GM19351 (cell line): ENCODE data around the gene HOXA1.

Source experiments
- ATAC-seq: cut with Tn5 transposase; IDR thresholded peaks from one replicate; pipeline ENCODE4 v1.9.1; 2021; ENCODE audit warnings: mild to moderate bottlenecking, moderate library complexity; ENCODE audit not compliant: unreplicated experiment

The HOXA1 gene

DNA sequence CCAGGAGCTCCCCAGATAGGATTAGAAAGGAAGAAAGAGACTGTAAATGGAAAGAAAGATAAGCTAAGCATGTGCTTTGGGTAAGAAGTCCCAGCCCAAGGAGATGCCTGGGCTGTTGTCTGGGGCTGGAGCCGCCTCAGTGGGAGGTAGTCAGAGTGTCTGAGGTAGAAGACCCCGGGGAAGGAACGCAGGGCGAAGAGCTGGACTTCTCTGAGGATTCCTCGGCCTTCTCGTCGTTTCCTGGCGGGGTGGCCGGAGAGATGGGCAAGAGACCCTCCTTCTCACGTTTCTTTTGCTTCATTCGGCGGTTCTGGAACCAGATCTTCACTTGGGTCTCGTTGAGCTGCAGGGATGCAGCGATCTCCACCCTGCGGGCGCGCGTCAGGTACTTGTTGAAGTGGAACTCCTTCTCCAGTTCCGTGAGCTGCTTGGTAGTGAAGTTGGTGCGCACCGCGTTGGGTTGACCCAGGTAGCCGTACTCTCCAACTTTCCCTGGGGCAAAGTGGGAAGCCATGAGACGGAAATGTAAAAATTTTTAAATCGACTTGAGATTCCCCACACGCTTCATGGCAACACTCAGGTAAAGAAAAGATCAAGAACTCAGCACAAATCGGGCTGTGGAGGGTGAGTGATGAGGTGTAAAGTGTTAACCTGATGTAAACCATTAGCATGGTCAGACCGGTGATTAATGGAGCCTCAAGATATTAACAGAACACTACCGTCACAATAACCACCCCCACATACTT lies 1.3 kb downstream of the HOXA1 start:
- ATAC-seq = no peak

DNA sequence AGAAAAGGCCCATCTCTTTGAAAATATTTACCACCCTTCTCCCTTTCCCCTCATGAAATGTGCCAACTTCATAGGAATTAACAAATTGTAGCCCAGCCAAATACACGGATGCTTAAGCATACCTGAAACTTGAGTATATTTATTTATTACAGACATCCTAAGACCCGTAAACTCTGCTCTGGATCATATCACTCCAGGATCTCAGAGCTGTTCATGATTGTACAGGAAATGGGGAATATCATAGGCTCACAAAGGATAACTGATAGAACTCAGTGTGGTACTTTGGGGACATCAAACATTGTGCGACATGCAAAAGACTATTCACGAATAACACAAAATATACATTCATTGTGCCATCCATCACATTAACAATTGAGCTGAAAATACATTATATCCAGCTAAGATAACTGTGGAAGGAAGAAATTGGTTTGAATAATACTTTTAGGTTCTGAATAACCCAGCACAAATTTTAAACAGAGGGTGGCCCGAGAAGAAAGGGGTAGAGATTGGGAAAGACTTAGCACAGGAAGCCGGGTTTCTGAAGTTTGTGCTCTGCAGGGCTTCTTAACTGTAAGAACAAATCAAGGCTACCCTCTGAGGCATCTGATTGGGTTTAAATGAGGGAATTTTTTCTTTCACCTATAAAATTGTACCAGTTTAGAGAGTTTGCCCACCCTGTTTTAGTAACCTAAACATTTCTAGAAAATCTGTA lies 2.5 kb downstream of the HOXA1 start:
- ATAC-seq = no peak

DNA sequence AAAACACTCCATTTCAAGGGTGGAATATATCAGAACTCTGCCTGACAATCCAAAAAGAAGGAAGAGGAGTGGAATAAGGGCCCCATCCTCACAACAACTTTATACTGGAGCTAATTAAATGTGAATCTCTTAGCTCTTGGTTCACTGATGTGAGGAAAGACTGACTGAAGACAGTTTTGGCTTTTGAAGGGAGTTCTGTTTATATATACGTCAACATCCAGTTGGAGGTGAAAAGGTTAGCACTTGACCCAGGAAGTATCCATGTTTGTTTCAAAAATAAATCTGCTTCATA lies 3.0 kb downstream of the HOXA1 start:
- ATAC-seq = no peak

DNA sequence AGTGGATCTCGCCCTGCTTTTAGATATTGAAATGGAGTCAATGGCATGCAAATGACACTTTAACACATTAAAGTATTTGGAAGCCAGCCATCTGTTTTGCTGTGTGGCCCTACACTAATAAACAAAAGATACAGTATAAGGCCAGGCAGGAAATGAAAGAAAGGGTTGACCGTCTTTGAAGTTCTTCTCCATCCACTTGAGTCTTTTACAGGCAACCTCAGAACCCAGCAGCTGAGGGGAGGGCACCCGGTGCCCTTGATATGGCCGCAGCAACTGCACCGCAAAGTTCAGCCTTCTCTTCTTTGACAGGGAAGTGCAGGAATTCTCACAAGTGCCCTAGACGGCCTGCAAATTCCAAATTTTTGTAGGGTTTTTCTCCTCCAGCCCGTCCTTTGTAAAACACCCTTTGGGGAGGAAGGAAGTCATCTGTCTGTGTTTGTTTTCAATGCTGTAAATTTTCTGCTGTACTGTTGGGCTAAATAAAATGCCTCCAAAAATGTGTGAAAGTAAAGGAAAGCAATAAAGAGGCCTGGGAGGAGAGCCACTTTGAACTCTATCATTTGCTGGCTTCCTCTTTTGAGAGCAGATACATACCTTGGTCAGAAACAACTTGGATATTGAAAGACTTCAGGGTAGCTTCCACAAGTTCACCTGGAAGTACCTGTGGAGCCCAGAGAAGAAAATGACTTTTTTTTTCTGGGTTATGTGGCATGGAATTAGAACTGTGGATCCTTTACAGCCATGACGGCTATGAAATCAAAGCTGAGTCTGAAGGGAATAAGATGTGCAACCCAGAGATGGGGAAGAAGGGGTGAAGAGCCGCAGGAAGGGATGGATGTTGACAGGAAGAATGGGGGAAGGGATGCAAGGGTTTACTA lies 3.6 kb downstream of the HOXA1 start:
- no peak for ATAC-seq

DNA sequence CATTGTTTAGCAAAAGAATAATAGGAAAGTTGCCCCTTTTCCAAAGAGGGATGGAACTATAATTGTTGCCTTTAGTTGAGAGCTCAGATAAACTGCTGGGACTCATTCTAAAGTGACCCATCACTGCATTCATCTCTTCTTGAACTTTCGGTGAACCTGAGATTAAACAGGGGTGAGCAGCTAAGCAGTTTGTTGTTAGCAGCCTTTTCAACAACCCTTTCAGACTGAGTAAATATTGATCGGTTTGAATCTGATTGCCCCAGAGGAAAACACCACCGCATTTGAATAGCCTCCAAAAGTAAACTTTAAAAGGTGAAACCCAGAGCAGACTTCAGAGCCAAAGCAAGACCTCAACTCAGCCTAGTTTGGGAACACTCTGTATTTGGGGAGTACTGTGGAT lies 4.7 kb downstream of the HOXA1 start:
- no peak for ATAC-seq

DNA sequence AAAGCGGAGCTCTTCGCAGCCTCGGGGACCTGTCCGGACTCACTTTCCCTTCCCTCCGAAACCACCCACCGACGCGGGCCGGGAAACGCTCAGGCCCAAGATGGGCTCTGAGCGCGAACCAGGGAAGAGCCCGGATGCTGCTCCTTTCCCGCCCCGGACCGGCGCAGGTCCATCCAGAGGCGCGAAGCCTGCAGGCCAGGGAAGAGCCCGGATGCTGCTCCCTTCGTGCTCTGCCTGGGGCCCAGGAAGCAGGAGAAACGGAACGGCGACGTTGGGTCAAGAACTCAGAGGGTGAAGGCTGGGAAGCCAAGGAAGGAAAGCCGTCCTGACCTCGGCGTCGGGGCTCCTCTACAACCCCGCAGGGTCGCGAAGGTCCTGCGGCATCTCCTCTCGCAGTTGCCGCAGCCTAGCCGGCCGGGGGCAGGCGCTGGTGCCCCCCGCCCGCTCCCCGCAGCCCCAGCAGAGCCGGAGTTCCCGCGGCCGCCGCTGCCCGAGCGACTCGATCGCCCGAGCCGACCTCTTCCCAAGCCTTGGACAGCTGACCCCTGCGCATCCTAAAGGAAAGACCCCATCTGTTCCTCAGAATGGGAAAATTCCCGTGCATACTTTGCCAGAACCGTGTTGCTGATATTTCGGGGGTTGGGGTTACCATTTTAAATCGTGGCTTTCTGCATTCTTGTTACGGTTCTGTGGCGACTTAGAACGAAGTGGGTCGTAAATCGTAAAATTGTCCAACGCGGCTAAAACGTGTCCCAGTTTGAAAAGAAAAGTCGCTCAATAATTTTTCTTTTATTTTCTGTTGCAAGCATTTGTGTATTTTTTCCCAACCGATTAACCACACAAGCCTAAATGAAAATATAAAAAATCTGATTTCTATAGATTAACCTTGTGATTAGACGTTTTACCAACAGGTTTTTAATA lies 7.5 kb downstream of the HOXA1 start:
- no peak for ATAC-seq

DNA sequence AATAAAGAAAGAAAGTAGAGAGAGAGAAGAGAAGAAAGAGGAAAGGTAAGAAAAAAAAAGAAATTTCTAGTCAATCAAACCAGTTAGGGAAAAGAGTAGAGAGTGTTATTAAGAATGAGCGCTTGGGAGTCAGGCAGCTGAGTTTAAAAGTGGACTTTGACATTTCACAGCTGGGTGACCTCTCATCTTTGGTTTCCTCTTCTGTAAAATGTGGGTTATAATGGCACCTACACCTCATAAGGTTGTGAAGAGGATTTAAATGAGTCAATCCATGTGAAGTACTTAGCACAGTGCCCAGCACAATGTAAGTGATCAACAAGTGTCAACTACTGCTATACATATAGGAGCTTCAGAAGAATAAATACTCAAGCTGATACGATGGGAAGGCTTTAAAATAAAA lies 12.2 kb downstream of the HOXA1 start:
- peak; percentile 43 for ATAC-seq

DNA sequence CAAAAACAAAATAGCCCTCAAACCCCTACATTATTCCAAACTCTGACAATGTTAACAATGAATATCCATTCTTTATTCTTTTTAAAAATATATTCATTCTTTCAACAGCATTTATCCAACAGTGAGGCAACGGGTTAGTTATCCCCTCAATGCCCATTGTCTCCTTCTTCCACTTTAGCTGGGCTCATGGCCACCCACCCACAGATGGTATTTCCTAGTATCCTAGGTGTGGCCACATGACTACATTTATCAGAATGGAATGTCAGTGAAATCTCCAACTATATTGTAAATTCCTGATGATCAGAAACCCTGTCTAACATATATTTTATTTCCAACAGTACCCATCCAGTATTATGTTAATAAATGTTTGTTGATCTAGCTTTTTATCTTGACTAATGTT lies 13.6 kb downstream of the HOXA1 start:
- no peak for ATAC-seq

DNA sequence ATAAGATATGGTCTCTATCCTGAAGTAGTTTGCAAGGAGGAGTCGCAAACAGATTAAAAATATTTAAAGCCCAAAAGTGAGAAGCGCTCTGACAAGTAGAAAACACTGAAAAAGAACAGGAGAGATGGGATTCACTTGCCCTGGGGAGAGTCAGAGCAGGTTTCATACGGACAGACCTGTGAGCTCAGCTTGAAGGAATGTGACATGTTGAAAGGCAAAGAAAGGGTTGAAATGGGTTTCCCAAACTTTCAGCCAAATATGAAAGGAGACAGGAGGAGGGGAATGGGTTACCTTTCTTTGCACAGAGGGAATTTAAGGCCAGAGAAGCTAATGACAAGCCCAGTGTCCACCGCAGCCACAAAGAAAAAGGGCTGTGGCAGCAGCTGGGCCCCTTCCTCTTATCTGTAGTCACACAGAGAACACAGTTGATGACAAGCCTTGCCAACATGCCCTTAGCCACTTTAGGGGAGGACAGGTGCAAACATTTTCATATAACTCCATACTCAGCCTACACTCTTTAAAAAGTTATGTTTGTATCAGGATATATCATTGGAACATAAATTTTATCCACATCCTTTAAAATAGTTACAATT lies 14.9 kb downstream of the HOXA1 start:
- no peak for ATAC-seq

DNA sequence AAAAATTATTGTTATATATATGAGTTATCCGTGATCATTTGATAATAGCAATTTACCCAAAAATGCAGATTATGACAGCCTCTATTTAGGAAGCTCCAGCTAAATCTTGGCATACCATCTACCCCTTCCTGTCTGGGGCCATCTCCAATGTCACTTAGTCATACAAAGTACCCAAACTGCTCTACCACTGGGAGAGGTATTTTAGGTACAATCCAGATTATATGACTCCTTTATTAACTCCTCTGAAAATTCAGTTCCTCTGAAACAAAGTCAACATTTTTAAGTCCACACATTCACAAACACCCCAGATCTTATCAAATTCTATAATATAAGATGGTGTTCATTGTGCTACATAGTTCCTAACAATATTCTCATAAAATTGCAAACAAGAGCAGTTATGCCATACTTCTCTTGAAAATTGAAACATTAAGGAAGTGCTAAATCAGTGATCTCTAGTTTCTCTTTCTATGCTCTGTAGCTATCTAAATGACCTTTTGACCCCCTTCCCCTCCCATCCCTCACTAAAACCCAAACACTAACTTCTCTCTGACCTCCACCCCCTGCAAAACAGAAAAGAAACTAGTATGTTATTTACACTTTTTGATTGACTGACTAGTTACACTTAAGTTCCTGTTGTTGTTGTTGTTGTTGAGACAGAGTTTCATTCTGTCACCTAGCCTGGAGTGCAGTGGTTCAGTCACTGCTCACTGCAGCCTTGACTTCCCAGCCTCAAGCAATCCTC lies 16.4 kb downstream of the HOXA1 start:
- ATAC-seq = peak; percentile 53

DNA sequence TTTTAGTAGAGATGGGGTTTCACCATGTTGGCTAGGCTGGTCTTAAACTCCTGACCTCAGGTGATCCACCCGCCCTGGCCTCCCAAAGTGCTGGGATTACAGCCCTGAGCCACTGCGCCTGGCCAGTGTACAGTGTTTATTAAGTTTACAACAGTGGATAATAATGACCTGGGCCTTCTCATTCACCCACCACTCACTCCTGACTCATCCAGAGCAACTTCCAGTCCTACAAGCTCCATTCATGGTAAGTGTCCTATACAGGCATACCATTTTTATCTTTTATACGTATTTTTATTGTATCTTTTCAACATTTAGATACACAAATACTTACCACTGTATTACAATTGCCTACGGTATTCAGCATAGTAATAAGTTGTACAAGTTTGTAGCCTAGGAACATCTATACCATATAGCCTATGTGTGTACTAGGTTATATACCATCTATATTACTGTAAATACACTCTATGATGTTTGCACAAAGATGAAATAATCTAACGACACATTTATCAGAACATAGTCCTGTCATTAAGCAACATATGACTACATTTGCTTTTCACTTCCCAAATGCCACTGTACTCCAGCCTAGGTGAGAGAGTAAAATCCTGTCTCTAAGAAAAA lies 17.1 kb downstream of the HOXA1 start:
- ATAC-seq = no peak

DNA sequence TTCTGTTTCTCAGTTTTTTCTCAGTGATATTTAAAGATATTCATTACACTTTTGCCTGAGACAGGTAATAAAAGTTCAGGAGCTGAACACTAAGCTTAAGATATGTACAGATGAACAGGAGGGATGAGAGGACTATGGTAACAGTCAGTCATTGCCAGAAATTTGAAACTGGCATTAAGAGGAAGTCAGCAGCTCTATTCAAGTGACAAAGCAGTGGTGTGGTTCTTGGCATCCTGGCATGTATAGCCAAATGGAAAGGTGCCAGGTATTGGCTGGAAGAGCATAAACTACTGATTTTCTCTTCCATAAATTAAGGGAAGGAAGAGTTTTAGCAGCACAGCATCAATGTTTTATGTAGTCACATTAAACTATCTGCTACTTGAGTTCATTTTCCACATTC lies 22.7 kb downstream of the HOXA1 start:
- no peak for ATAC-seq

DNA sequence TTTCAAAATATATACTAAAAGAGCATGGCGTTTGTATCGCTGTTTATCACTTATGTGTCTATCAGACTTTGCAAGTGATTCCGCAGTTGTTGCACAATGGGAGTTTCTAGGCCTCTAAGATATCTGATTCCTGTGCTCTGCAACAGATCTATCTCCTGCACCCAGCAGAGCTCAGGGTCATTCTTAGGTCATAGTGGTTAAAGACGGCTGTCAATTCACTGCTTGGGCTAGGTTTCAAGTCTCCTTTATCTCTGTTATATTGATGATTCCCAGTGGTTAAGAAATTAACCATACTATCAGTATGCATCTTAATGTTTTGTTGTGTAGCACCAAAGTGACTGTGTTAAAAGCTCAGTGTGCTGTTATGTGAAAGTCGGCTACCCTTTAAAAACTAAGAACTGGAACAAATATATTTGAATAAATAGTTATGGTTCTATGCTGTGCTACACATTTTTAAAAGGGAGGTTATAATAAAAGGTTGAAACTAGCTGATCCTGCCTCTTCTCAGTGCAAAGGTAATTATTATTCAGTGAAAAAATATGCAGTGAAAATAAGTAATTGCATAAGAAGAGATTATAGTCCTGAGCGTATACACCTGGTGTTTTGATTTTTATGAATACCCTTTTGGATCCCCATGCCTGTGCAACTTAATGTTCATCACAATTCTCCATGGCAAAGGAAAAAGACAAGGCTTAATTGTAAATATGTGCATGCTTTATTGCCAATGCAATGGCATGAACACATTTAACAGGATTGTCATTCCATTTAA lies 24.0 kb downstream of the HOXA1 start:
- ATAC-seq = no peak

DNA sequence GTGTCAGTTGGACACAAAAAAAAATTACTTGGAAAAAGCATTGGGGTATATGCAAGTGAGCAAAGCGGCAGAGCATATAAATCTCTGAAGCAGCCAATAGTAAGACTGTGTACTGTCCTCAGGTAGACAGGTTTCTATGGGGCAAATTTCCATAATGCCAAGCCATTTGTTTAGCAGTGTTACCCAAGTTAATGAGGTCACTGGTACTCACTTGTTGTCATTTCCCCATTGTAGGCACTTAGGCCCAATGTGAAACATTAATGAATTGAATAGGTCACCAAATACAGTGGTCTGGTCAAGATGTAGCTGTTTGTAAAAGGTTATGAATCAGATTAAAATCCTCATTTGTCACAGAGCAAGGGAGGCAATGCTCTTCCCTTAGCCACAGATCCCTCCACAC lies 27.5 kb downstream of the HOXA1 start:
- no peak for ATAC-seq

DNA sequence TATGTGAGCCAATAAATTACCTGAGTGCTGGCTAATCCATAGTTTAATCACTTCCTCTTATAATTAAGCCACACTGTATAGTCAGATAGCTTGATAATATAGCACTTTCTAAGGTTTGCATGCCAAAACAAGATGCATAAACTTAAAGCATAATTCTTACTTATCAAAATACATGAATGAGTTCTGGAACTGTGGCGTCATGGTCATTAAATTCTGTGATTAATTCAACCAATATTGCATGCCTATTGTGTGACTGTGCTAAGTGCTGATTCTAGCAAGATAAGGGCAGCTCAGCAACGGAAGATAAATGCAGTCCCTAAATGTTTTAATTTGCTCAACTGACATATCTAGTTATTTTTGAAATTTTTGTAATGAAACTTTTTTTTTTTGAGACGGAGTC lies 29.7 kb downstream of the HOXA1 start:
- ATAC-seq = no peak

DNA sequence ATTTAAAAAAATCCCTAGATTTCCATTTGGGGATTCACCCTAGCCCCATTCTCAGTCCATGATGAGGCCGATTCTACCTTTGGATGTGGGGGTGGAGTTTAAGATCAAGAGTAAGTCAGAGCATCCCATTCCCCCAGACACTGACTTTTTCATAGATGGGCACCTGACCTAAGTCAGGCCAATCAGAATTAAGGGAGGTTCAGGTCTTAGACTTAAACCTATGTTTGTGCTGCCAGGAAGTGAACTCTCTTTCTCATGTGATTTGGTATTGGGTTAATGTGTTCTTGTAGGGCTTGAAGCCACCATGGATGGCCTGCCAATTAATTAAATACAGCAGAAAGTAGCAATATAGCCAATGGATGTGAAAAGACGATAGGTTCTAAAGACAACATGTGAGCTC lies 30.1 kb downstream of the HOXA1 start:
- ATAC-seq = no peak

DNA sequence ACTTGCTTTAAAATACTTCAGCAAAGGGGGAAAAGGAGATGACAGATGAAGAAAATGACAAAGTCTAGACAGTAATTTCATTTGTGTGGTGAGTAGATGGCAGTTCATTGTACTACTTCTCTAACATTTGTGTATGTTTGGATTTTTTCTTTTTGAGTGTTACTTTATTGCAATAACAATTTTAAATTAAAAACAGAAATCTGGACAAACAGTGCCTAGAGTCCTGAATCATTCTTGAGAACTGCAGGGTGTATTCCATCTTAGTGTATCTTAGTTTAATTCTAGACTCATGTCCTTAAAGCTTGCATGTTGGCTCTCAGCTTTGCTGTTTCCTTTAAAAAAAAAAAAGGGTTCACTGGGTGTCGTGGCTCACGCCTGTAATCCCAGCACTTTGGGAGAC lies 31.1 kb downstream of the HOXA1 start:
- no peak for ATAC-seq

DNA sequence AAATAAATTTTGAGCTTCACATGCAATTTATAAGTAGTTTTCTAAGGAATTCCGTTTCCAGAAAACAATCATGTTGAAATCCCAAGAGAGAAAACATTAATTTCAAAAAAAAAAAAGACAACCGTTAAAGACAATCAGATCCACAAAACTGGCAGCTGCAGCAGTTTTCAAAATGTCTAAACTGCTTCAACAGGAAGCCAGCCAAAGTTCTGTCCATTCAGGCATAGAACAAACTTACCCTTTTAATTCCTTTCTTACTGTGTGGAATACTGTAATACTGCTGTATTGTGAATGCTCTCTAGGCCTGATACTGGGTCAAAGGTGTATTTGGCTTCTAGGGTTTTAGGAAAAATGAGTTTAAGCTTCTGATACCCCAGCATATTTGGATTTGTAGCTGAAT lies 31.6 kb downstream of the HOXA1 start:
- ATAC-seq = no peak

DNA sequence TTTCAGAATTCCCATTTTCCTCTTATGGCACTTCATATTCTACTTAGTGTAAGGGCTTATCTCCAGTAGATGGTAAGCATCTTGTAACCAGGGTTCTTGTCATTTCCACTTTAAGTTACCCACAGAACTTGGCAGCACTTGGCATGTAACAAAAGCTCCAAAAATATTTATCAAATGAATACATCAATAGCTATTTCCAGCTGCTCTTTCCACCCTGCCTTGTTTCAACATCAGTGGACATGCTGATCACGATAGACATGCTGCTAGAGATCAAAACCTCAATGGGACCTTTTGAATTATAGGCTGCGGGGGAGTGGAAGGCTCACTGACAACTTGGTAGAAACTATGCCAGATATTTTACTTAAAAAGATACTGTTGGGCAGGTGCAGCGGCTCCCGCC lies 32.9 kb downstream of the HOXA1 start:
- no peak for ATAC-seq
